ENCODE measurements around the gene RTP4.
A peak's percentile ranks its signal among the peaks of the same experiment; 100 is the strongest.

RTP4 gene, protein sequence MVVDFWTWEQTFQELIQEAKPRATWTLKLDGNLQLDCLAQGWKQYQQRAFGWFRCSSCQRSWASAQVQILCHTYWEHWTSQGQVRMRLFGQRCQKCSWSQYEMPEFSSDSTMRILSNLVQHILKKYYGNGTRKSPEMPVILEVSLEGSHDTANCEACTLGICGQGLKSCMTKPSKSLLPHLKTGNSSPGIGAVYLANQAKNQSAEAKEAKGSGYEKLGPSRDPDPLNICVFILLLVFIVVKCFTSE

DNA sequence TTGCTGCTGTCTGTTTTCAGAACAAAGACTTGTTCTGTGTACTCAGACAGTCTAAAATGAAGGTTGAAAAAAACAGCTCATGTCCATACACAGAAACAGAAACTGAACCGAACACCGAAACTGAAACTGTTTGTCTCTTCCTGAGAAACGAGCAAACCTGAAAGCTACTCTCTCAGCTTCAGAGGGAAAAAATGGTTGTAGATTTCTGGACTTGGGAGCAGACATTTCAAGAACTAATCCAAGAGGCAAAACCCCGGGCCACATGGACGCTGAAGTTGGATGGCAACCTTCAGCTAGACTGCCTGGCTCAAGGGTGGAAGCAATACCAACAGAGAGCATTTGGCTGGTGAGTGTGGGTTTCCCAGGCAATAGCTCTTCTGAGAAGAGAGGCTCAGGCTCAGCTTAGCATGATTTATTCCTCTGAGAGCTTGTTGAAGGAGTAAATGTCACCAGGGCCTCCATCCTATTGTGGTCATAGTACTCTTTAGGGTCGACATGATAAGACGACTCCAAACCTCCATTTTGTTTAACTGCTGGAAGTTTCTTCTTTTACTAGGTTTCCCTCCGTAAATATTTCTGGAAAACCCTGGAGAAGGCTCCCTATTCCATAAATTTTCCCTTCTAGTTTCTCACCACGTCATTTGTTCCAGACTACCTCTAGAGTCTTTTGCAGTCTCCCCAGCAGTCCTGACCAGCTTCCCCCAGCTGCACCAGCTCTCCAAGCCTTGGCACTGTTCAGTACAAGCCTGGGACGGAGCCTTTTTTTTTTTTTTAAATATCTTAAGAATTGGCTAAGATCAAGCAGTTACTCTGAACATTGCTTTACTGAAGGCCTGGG is at the start of gene RTP4:
Gene RTP4 (plus strand): TSS at position 135 of the 838 bp plus-strand sequence. CDS start 57 bp downstream, at position 192.
- Mint-ChIP-seq H3K27me3 (no peaks in the 10 kb centered on the region), H3K4me3 (peak within 1 kb of the TSS; percentile 86), H3K9me3 (no peaks in the 10 kb centered on the region), H3K36me3 (peaks cover 23% of the 10 kb centered on the region), H3K27ac (peak within 1 kb of the TSS; percentile 98), H3K4me1 (peaks cover 18% of the 10 kb centered on the region)
- ATAC-seq: peak; percentile 81

DNA sequence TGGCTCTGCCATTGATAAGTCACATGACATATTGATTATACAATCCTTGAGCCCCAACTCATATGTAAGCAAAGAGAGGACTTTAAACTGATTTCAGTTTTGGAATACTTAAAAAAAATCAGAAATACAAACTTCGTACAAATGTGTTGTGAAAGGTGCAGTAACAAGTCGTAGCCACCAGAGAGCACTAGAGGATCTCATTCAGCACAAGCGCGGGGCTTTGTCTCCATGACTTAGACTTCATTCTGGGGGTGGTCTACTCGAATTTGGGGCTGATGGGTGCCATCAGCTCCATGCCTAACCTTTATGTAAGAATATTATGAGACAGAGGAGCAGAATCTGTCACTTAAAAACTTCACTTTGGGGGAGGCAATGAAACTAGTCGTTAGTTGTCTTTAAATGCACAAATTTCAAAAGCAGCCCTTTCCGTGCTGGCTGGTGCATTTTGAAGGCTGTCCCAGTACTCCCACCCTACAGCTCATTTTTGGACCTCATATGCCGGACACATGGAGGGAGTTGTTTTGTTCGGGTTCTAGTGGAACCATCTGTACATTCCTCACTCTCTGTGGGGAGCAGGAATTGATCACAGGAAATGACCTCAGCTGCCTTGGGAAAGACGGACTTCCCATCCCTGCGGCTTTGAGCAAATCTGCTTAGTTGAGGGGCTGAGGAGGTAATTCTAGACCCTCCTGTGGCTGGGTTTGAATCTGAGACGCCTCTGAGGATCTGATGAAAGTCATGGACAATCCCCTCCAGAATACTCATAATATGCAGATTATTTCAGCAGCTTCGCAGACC is 49.2 kb upstream of the RTP4 start:
- H3K27ac Mint-ChIP-seq: no peak overlapping the region
- H3K4me3 Mint-ChIP-seq: no peak overlapping the region
- H3K4me1 Mint-ChIP-seq: peaks cover 6% of the 10 kb centered on the region
- no peaks in the 10 kb centered on the region for H3K36me3 Mint-ChIP-seq
- no peaks in the 10 kb centered on the region for H3K9me3 Mint-ChIP-seq
- ATAC-seq: no peak
- H3K27me3 Mint-ChIP-seq: peaks cover 40% of the 10 kb centered on the region

DNA sequence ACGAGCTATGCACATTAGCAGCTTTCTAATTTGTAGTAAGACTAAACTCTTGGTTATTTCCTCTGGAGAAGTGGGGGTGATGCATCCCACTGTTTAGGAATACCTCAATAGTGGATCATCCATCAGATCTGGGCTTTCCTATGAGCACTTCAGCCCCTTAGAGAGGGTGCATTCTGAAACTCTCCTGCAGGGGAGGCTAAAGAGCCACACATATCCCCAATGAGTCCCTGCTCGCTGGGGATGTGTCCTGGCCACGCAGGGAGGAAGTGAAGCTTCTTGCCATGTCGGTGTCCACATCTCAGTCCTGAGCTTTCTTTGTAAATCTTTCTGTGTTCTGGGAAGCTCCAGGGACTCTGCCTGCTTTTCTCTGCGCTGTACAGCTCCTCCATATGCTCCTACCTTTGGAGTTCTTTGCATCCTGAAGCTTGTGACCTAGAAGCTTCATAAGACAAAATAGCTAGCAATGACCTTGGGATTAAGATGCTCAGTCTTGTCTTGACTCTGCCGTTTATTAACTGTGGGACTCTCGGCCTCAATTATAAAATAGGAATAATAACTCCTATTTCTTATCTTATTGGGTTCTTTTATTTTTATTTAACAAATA is 48.4 kb upstream of the RTP4 start:
- peaks cover 6% of the 10 kb centered on the region for H3K4me1 Mint-ChIP-seq
- H3K9me3 Mint-ChIP-seq: no peaks in the 10 kb centered on the region
- no peak overlapping the region for H3K4me3 Mint-ChIP-seq
- no peak overlapping the region for H3K27ac Mint-ChIP-seq
- H3K36me3 Mint-ChIP-seq: no peaks in the 10 kb centered on the region
- H3K27me3 Mint-ChIP-seq: peaks cover 32% of the 10 kb centered on the region
- ATAC-seq: peak; percentile 65

DNA sequence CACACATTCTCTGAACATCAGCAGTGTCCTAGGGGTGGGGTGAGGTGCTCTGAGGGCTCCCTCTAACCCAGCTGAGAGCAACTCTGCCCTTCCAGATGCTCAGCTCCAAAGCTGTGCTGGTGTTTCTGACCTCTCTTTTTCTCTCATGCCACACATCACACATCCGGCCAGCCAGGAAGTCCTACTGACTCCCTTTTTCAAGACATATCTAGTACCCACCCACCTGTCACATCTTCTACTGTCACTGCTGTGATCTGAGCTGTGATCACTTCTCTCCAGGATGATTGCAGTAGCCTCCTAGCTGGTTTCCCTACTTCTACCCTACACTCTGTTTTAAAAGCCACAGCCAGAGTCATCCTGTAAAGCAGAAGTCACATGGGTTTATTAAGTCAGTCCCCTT is 46.4 kb upstream of the RTP4 start:
- no peaks in the 10 kb centered on the region for H3K9me3 Mint-ChIP-seq
- ATAC-seq: no peak
- H3K36me3 Mint-ChIP-seq: no peaks in the 10 kb centered on the region
- no peak overlapping the region for H3K27ac Mint-ChIP-seq
- H3K4me3 Mint-ChIP-seq: no peak overlapping the region
- H3K27me3 Mint-ChIP-seq: peaks cover 23% of the 10 kb centered on the region
- peaks cover 6% of the 10 kb centered on the region for H3K4me1 Mint-ChIP-seq

DNA sequence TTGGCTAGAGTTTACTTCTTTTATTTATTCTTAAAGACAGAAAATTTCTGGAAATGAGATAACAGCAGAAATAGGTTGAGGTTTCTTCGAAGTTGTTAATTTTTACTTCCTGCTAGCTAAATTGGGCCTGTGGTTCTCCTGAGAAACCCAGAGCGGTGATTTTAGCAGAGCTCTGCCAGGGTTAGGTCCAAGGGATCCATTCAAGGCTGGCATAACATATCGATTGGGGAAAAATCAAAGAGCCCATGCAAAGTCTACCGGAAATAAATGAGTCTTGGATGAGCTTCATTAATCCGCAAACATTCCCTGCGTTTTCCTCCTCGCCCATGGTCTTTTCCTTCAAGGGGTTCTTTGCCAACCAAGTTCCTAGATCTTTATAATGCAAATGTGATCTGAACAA is 45.9 kb upstream of the RTP4 start:
- ATAC-seq: no peak
- Mint-ChIP-seq H3K4me1 (peaks cover 6% of the 10 kb centered on the region), H3K27me3 (peaks cover 18% of the 10 kb centered on the region)

DNA sequence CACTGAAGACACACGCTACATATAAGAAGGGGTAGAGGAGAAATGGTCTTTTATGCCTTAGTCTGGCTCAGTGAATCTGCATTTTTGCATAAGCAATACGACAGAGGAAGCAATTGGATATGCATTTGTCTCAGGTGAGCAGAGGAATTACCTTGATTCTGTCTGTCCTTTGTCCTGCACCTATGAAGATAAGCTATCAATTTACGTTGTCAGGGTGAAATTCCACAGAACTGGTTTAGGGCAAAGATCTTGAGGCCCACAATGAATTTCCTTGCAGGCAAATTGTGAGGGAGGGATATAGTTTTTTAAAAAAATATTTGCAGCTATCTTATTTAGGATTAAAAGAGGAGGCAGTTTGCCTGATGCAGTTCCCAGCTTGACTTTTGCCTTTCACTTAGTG is 45.1 kb upstream of the RTP4 start:
- H3K4me1 Mint-ChIP-seq: peaks cover 6% of the 10 kb centered on the region
- no peak overlapping the region for H3K27ac Mint-ChIP-seq
- no peaks in the 10 kb centered on the region for H3K36me3 Mint-ChIP-seq
- no peaks in the 10 kb centered on the region for H3K9me3 Mint-ChIP-seq
- ATAC-seq: no peak
- H3K27me3 Mint-ChIP-seq: peaks cover 10% of the 10 kb centered on the region
- H3K4me3 Mint-ChIP-seq: no peak overlapping the region

More for the DNA sequence above, 45.9 kb upstream of the RTP4 start:
- Mint-ChIP-seq H3K9me3 (no peaks in the 10 kb centered on the region), H3K4me3 (no peak overlapping the region), H3K36me3 (no peaks in the 10 kb centered on the region), H3K27ac (no peak overlapping the region)

DNA sequence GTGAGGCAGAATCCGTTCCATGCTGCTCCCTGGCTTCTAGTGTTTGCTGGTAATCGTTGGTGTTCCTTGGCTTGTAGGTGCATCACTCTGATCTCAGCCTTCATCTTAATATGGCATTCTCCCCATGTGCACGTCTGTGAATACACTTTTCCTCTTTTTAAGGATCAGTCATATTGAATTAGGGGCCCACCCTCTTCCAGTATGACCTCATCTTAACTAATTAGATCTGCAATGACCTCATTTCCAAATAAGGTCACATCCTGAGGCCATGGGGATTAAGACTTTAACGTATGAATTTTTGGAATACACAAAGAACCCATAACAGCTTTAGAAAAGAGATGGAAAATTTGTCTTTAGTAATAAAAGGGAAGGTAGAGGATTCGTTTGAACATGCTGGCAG is 42.6 kb upstream of the RTP4 start:
- no peaks in the 10 kb centered on the region for H3K36me3 Mint-ChIP-seq
- no peak overlapping the region for H3K4me3 Mint-ChIP-seq
- no peak for ATAC-seq
- H3K4me1 Mint-ChIP-seq: no peaks in the 10 kb centered on the region
- H3K9me3 Mint-ChIP-seq: no peaks in the 10 kb centered on the region
- H3K27ac Mint-ChIP-seq: no peak overlapping the region
- H3K27me3 Mint-ChIP-seq: peaks cover 13% of the 10 kb centered on the region

DNA sequence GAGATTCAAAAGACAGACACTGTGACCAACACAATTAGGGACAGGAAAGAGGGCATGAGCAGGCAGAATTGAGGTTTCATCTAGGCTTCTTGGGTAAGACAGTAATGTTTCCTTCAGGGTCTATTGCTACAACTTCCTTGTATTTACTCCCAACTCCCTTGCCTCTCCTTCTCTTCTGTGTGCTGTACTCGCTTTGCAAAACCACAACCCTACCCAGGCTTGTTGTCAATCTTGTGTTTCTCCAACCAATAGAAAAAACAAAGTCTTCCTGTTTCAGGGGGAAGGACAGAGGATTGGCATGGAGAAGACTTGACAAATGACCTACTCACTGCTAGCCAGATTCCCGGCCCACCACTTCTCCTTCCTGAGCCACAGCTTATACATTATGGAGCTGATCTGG is 40.3 kb upstream of the RTP4 start:
- Mint-ChIP-seq H3K36me3 (no peaks in the 10 kb centered on the region), H3K9me3 (no peaks in the 10 kb centered on the region), H3K27ac (no peak overlapping the region), H3K4me3 (no peak overlapping the region), H3K27me3 (peaks cover 19% of the 10 kb centered on the region), H3K4me1 (no peaks in the 10 kb centered on the region)
- no peak for ATAC-seq

DNA sequence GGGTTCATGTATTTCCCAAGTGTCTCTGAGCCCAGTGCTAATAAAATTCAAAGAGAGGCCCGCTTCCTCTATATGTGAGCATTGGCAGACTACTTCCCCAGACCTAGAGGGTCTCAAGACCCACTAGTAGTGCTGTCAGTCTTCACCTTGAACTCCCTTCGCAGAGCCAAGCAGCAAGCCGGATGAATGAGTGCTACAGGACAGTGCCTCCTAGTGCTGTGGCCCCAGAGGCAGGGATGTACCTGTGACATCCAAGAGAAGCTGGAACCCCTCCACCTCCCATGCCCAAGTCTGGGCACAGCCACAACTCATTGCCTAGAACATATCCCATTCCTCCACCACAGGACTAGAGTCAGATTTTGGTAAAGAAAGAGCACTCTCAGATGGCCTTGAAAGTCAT is 39.5 kb upstream of the RTP4 start:
- no peak overlapping the region for H3K4me3 Mint-ChIP-seq
- no peak overlapping the region for H3K27ac Mint-ChIP-seq
- no peaks in the 10 kb centered on the region for H3K36me3 Mint-ChIP-seq
- no peaks in the 10 kb centered on the region for H3K4me1 Mint-ChIP-seq
- peaks cover 20% of the 10 kb centered on the region for H3K27me3 Mint-ChIP-seq
- no peaks in the 10 kb centered on the region for H3K9me3 Mint-ChIP-seq
- no peak for ATAC-seq

DNA sequence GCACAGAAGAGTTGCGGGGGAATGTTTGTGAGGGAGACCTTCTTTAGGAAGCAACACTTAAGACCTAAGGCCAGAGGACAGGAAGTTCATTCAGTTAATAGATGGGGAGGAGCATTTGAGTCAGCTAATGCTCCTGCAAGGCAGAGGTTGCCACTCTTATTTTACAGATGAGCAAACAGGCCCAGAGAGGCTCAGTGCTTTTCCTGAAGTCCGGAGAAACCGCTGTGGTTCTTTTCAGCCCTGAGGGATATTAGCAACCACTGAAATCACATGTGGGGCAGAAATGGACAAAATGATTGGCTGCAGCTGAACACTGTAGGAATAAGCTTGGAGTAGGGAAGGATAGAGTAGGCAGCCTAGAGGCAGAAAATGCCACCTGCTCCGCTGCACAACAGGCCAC is 33.3 kb upstream of the RTP4 start:
- no peaks in the 10 kb centered on the region for H3K4me1 Mint-ChIP-seq
- H3K9me3 Mint-ChIP-seq: no peaks in the 10 kb centered on the region
- ATAC-seq: no peak
- H3K4me3 Mint-ChIP-seq: no peak overlapping the region
- peaks cover 30% of the 10 kb centered on the region for H3K27me3 Mint-ChIP-seq
- H3K36me3 Mint-ChIP-seq: no peaks in the 10 kb centered on the region
- no peak overlapping the region for H3K27ac Mint-ChIP-seq

DNA sequence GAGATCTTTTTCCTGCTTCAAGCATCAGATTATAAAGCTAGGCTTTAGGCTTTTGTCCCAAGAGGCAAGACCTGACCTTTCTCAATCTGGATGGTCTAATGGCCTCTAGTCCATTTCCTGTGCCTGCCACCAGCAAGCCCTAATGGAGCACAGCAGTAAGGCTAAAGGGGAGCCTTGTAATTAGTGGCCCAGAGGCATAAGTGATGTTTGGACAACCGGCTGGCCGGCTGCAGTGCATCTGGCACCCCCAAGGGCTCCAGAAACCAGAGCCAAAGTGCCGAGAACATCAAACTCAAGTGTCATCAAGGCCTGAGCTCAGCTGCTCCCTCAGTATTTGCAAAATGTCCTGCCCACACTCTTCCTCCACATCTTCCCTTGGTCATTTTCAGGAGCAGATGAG is 31.9 kb upstream of the RTP4 start:
- Mint-ChIP-seq H3K4me3 (no peak overlapping the region), H3K27ac (no peak overlapping the region), H3K36me3 (no peaks in the 10 kb centered on the region), H3K4me1 (no peaks in the 10 kb centered on the region), H3K27me3 (peaks cover 30% of the 10 kb centered on the region), H3K9me3 (no peaks in the 10 kb centered on the region)
- no peak for ATAC-seq

DNA sequence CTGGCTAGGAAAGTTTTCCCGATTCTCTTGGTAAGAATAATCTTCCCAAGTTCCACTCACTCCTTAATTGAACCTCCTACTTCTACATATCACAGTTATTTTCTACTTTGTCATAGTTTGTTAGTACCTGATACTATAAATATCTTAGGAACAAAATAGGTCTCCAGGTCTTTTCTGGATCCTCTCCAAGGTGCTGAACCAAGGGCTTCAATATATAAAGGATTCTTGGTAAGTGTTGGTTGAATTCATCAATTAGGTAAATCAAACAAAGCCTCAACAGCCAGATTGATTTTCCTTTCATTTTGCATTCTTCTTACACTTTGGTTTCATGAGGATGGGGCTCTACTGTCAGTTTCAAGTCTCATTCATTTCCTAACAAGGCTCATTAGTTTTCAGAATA is 27.6 kb upstream of the RTP4 start:
- H3K9me3 Mint-ChIP-seq: no peaks in the 10 kb centered on the region
- no peak for ATAC-seq
- H3K4me3 Mint-ChIP-seq: no peak overlapping the region
- no peaks in the 10 kb centered on the region for H3K36me3 Mint-ChIP-seq
- no peak overlapping the region for H3K27ac Mint-ChIP-seq
- peaks cover 45% of the 10 kb centered on the region for H3K27me3 Mint-ChIP-seq
- no peaks in the 10 kb centered on the region for H3K4me1 Mint-ChIP-seq

DNA sequence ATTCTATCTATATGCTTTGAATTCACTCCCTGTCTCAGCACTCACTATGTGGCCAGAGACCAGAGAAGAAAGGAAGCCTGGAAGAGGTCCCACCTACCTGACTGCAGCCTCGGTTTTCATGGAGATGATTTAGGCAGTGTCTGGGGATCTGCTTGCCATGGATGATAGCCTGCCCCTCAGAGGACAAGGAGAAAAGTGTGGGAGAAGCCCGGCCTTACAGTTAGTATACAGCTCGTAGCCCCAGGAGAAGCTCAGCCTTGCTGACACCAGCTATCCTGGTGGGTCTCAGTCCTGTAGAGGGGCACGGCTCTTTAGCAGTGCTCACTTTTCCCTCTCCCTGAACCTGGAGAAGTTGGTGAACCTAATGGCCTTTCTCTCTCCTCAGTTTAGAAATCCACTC is 25.9 kb upstream of the RTP4 start:
- Mint-ChIP-seq H3K4me1 (no peaks in the 10 kb centered on the region), H3K4me3 (no peak overlapping the region), H3K9me3 (no peaks in the 10 kb centered on the region), H3K36me3 (no peaks in the 10 kb centered on the region), H3K27me3 (peaks cover 37% of the 10 kb centered on the region), H3K27ac (no peak overlapping the region)
- no peak for ATAC-seq

DNA sequence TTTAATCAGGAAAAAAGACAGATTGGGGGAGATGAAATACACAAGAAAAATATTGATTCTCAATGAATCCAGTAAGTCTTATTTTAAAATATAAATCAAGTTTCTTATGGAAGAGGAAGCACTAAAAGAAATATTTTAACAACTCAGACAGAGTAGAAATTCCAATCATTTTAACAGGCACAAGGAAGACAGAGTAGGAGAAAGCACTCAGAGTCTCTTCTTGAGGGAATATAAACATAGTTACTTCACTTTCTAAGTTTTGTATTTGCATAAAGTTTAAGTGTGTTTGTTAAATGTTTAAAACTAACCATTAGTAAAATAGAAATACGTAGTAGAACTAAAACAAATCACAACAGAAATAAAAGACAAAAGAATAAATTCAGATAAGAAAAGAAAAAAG is 24.5 kb upstream of the RTP4 start:
- ATAC-seq: no peak
- Mint-ChIP-seq H3K4me1 (no peaks in the 10 kb centered on the region), H3K27me3 (peaks cover 23% of the 10 kb centered on the region)

More for the DNA sequence above, 24.5 kb upstream of the RTP4 start:
- no peak overlapping the region for H3K27ac Mint-ChIP-seq
- H3K4me3 Mint-ChIP-seq: no peak overlapping the region
- H3K9me3 Mint-ChIP-seq: no peaks in the 10 kb centered on the region
- no peaks in the 10 kb centered on the region for H3K36me3 Mint-ChIP-seq

Data from stimulated activated memory B cell treated with anti-CD40 and anti-IgM and Interleukin-4, amounts not matched to agents 10 μg/mL and 1 μg/mL and 100 μg/mL, for 72 hours (primary cell).